Measurements from ENCODE around the gene SMCP.

SMCP gene

GRCh38 chr1:152912900-152913299, 34.8 kb downstream of the SMCP start:
- TF ChIP-seq POLR2A (IDR thresholded peaks at IDR 0.05; ENCODE audit: low read depth, low read length) (no peak), TAF1 (IDR thresholded peaks at IDR 0.05; ENCODE audit: borderline replicate concordance, low read depth, low read length) (no peak), POLR2AphosphoS5 (IDR thresholded peaks at IDR 0.05; ENCODE audit: low read depth, low read length) (no peak)
- FAIRE-seq: no peak
- no peak for DNase-seq (ENCODE audit: insufficient read length)

GRCh38 chr1:152917794-152918193, 39.7 kb downstream of the SMCP start:
- DNase-seq (ENCODE audit: insufficient read length): no peak
- TF ChIP-seq TAF1 (IDR thresholded peaks at IDR 0.05; ENCODE audit: borderline replicate concordance, low read depth, low read length): no peak
- TF ChIP-seq POLR2AphosphoS5 (IDR thresholded peaks at IDR 0.05; ENCODE audit: low read depth, low read length): no peak
- TF ChIP-seq POLR2A (IDR thresholded peaks at IDR 0.05; ENCODE audit: low read depth, low read length): no peak
- no peak for FAIRE-seq

- DNase-seq (ENCODE audit: insufficient read length) (no peak), FAIRE-seq (no peak)
- TF ChIP-seq TAF1 (IDR thresholded peaks at IDR 0.05; ENCODE audit: borderline replicate concordance, low read depth, low read length) (no peak), POLR2AphosphoS5 (IDR thresholded peaks at IDR 0.05; ENCODE audit: low read depth, low read length) (no peak), POLR2A (IDR thresholded peaks at IDR 0.05; ENCODE audit: low read depth, low read length) (no peak)
Measured at GRCh38 chr1:152919071-152919470, 40.9 kb downstream of the SMCP start.

- TF ChIP-seq POLR2AphosphoS5 (IDR thresholded peaks at IDR 0.05; ENCODE audit: low read depth, low read length) (no peak), TAF1 (IDR thresholded peaks at IDR 0.05; ENCODE audit: borderline replicate concordance, low read depth, low read length) (no peak), POLR2A (IDR thresholded peaks at IDR 0.05; ENCODE audit: low read depth, low read length) (no peak)
- DNase-seq (ENCODE audit: insufficient read length): no peak
- FAIRE-seq: peak; percentile 60
Measured at GRCh38 chr1:152924191-152924590, 46.1 kb downstream of the SMCP start.

GRCh38 chr1:152926091-152926490, 48.0 kb downstream of the SMCP start:
- DNase-seq (ENCODE audit: insufficient read length): no peak
- TF ChIP-seq POLR2A (IDR thresholded peaks at IDR 0.05; ENCODE audit: low read depth, low read length): no peak
- TF ChIP-seq TAF1 (IDR thresholded peaks at IDR 0.05; ENCODE audit: borderline replicate concordance, low read depth, low read length): no peak
- no peak for TF ChIP-seq POLR2AphosphoS5 (IDR thresholded peaks at IDR 0.05; ENCODE audit: low read depth, low read length)
- FAIRE-seq: peak; percentile 90

GRCh38 chr1:152928671-152929070, 50.5 kb downstream of the SMCP start:
- no peak for FAIRE-seq
- no peak for TF ChIP-seq TAF1 (IDR thresholded peaks at IDR 0.05; ENCODE audit: borderline replicate concordance, low read depth, low read length)
- TF ChIP-seq POLR2A (IDR thresholded peaks at IDR 0.05; ENCODE audit: low read depth, low read length): no peak
- TF ChIP-seq POLR2AphosphoS5 (IDR thresholded peaks at IDR 0.05; ENCODE audit: low read depth, low read length): no peak
- no peak for DNase-seq (ENCODE audit: insufficient read length)

GRCh38 chr1:152932170-152932811, 54.2 kb downstream of the SMCP start:
- FAIRE-seq: no peak
- no peak for DNase-seq (ENCODE audit: insufficient read length)

GRCh38 chr1:152933196-152933595, 55.1 kb downstream of the SMCP start:
- FAIRE-seq (no peak), DNase-seq (ENCODE audit: insufficient read length) (no peak)
- TF ChIP-seq TAF1 (IDR thresholded peaks at IDR 0.05; ENCODE audit: borderline replicate concordance, low read depth, low read length) (no peak), POLR2AphosphoS5 (IDR thresholded peaks at IDR 0.05; ENCODE audit: low read depth, low read length) (no peak), POLR2A (IDR thresholded peaks at IDR 0.05; ENCODE audit: low read depth, low read length) (no peak)

More at GRCh38 chr1:152932170-152932811, 54.2 kb downstream of the SMCP start:
- TF ChIP-seq POLR2AphosphoS5 (IDR thresholded peaks at IDR 0.05; ENCODE audit: low read depth, low read length): no peak
- TF ChIP-seq TAF1 (IDR thresholded peaks at IDR 0.05; ENCODE audit: borderline replicate concordance, low read depth, low read length): no peak
- no peak for TF ChIP-seq POLR2A (IDR thresholded peaks at IDR 0.05; ENCODE audit: low read depth, low read length)
